Measurements from ENCODE around the gene IZUMO4. TPM values are rescaled to one million over a fixed set of nuclear protein-coding genes. Genes with fewer than 3 reads are reported as not detected.

Gene IZUMO4
- total RNA-seq = 1.9 and 2.4 TPM in 2 replicates

GRCh38 chr19:2096480-2097202 is at the start of gene IZUMO4:
Gene IZUMO4, plus strand, starts transcription at chr19:2096915. Its CDS starts 31 bp downstream, at chr19:2096946.

DNA sequence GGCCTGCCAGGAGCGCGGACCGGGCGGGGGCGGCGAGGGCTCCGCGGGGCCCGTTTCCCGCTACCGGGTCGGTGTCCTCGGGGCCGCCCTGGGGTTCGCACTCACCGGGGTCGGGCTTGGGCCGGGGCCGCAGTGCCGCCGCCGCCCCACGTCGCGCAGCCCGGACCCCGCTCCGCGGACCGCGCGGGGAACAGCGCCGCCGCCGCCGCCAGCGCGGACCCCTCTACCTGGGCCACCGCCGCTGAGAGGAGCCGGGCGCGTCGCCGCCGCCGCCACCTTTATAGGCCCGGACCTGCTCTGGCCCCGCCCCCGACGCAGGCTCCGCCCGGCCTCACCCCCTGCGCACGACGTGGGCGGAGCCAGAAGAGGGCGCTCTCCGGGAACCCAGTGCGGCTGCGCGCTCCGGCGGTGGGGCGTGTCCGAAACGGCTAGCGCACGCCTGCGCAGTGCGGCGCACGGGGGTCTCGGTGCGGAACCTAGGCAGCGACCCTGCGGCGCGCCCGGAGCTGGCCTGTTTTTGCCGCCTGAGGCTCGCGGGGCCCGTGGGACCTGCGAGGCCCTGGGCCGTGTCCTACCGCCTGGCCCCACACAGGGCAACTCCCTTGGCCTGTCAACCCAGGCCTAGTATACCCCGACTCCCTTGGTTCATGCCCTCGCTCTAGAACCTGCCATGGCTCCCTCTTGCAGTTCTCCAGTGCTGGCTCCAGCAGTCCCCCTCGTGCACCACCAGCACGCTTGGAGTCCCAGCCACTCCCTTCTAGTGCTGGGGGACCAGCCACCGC is 45.5 kb upstream of the IZUMO4 start, which contains the start of gene MKNK2:
Gene MKNK2, minus strand, starts transcription at position 254 of the 782 bp plus-strand sequence. CDS start 393 bp downstream, outside the sequence.

GRCh38 chr19:2096034-2096479 is 658 bp upstream of the IZUMO4 start, which contains the start of gene MOB3A:
Gene MOB3A, minus strand, starts transcription at chr19:2096326. Its CDS starts 17,766 bp downstream, at chr19:2078560.

Other genes starting within 250 kb of the IZUMO4 start
- gene REXO1, start 248.4 kb upstream of the IZUMO4 start, total RNA-seq = 7.5 and 20.5 TPM in 2 replicates
- gene KLF16, start 233.3 kb upstream of the IZUMO4 start, total RNA-seq = 10.9 and 18.9 TPM in 2 replicates
- gene ABHD17A, start 211.4 kb upstream of the IZUMO4 start, total RNA-seq = 38.7 and 40.0 TPM in 2 replicates
- gene ADAT3, start 191.5 kb upstream of the IZUMO4 start, total RNA-seq = 1.4 and 3.3 TPM in 2 replicates
- 13.0 and 48.7 TPM in 2 replicates for gene SCAMP4, start 191.5 kb upstream of the IZUMO4 start, total RNA-seq
- 60.1 and 117 TPM in 2 replicates for gene CSNK1G2, start 155.7 kb upstream of the IZUMO4 start, total RNA-seq
- 16.1 and 125 TPM in 2 replicates for gene BTBD2, start 81.2 kb upstream of the IZUMO4 start, total RNA-seq
- gene MKNK2, start 45.7 kb upstream of the IZUMO4 start, total RNA-seq = 430 and 865 TPM in 2 replicates
- 19.1 and 49.2 TPM in 2 replicates for gene MOB3A, start 589 bp upstream of the IZUMO4 start, total RNA-seq
- gene AP3D1, start 54.7 kb downstream of the IZUMO4 start, total RNA-seq = 89.2 and 208 TPM in 2 replicates
- gene DOT1L, start 67.0 kb downstream of the IZUMO4 start, total RNA-seq = 4.4 and 10.1 TPM in 2 replicates
- gene PLEKHJ1, start 139.4 kb downstream of the IZUMO4 start, total RNA-seq = 45.3 and 58.1 TPM in 2 replicates
- 30.4 and 48.1 TPM in 2 replicates for gene SF3A2, start 139.9 kb downstream of the IZUMO4 start, total RNA-seq
- 0.34 and 0.78 TPM in 2 replicates for gene AMH, start 152.4 kb downstream of the IZUMO4 start, total RNA-seq
- gene JSRP1, start 159.5 kb downstream of the IZUMO4 start, total RNA-seq = not detected in 2 replicates
- gene PEAK3, start 185.3 kb downstream of the IZUMO4 start, total RNA-seq = not detected in 2 replicates
- gene LINGO3, start 211.2 kb downstream of the IZUMO4 start, total RNA-seq = not detected in 2 replicates
- 45.6 and 74.5 TPM in 2 replicates for gene LSM7, start 231.7 kb downstream of the IZUMO4 start, total RNA-seq
- 12.6 and 34.9 TPM in 2 replicates for gene SPPL2B, start 231.8 kb downstream of the IZUMO4 start, total RNA-seq

All from nasal cavity respiratory epithelium epithelial cell of viscerocranial mucosa (primary cell).